ENCODE results near the gene TMEM63A. TPM values are rescaled to one million over a fixed set of nuclear protein-coding genes. Genes with fewer than 3 reads are reported as not detected.

TMEM63A gene
- total and polyA plus RNA-seq, 10 of the 15 experiments (the other 5 are each of a cell fraction or from before 2014, with no cell fraction given): 1.3 to 33.5 (median 15.2) TPM

DNA sequence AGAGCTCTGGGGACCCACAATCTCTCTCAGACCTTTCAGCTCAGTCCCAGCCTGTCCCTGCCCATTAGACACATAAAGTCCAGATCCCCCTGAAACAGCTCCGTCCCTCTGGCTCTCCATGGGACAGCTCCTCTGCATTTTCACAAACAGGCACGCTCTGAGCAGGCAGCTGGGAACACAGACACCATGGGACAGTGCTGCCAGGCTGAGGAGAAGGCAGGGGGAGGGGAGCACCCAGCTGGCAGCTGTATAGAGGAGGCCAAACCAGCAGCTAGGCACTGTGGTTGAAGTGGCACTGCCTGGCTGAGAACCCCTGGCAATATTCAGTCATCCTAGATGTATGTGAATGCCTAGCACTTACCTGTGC, 2.0 kb downstream of the TMEM63A start:
- Histone ChIP-seq H3K9me3 (replicated peaks; ENCODE audit: control insufficient read depth, insufficient read depth, low read length) (no peaks in the 10 kb centered on the region), H3K4me2 (ENCODE audit: control insufficient read depth, insufficient read depth) (peak overlapping the region; percentile 96), H3K4me1 (ENCODE audit: control insufficient read depth, insufficient read depth, low read length) (peaks cover 30% of the 10 kb centered on the region), H3K9ac (ENCODE audit: control insufficient read depth, insufficient read depth, low read length) (peak overlapping the region; percentile 8; the same call in 1 of the 2 replicates), H3K27ac (ENCODE audit: control insufficient read depth, insufficient read depth) (no peak overlapping the region), H2AFZ (ENCODE audit: control insufficient read depth, low read depth, low read length) (no peak overlapping the region), H3K4me3 (peak overlapping the region; percentile 88; the same call in 1 of the 2 replicates), H3K27me3 (replicated peaks in 1 of 2; ENCODE audit: control insufficient read depth in 2 of 2, insufficient read depth in 2 of 2, low read length in 1 of 2) (no peaks in the 10 kb centered on the region), H4K20me1 (ENCODE audit: control insufficient read depth, insufficient read depth) (0 out of 2 replicates have a peak, but pooled peaks cover 3% of the 10 kb centered on the region), H3K36me3 (ENCODE audit: control insufficient read depth in 2 of 2, insufficient read depth in 2 of 2, low read length in 1 of 2) (peaks cover 1 to 2% of the 10 kb centered on the region in 2 experiments; a peak in 3 of 4 replicates), H3K79me2 (ENCODE audit: control insufficient read depth, insufficient read depth, low read length) (peaks cover 30% of the 10 kb centered on the region)
- FAIRE-seq: no peak
- DNase-seq (ENCODE audit: low read depth, low spot score): no peak
- POLR2A ChIA-PET: interaction anchor here (4.9 kb wide), 1 partner anchor 102 kb away, joined by 30 read pairs; the partner anchor contains the start of gene SRP9
- 91% methylated on average over 2 of the region's 2 CpGs for WGBS (ENCODE audit: insufficient coverage, insufficient replicate concordance, low lambda C conversion rate, missing lambda C conversion rate)
- ATAC-seq: no peak
- CTCF ChIA-PET: interaction anchor here (0.5 to 1.4 kb wide), 7 partner anchors 27 to 322 kb away, joined by 3 to 4 read pairs (median 3); no protein-coding TSS in a partner anchor
- intact Hi-C loops (cut with micrococcal nuclease; ENCODE audit: unreplicated experiment) (no loop called here), in situ Hi-C loops (cut with MboI) (no loop called here)
- BruUV-seq (replicated peaks): no TSS peak
- RAD21 ChIA-PET (ENCODE audit: unreplicated experiment): interaction anchor here (2.3 to 3.7 kb wide), 2 partner anchors 67 to 103 kb away, joined by 7 to 37 read pairs; partner anchors contain the start of gene SRP9
- SMC1A ChIA-PET (ENCODE audit: uncharacterized antibody, unreplicated experiment): interaction anchor here (1.4 to 5.1 kb wide), 5 partner anchors 9 to 116 kb away, joined by 3 to 29 read pairs (median 9); partner anchors contain the start of gene SRP9
- TF ChIP-seq, protein P1, sequence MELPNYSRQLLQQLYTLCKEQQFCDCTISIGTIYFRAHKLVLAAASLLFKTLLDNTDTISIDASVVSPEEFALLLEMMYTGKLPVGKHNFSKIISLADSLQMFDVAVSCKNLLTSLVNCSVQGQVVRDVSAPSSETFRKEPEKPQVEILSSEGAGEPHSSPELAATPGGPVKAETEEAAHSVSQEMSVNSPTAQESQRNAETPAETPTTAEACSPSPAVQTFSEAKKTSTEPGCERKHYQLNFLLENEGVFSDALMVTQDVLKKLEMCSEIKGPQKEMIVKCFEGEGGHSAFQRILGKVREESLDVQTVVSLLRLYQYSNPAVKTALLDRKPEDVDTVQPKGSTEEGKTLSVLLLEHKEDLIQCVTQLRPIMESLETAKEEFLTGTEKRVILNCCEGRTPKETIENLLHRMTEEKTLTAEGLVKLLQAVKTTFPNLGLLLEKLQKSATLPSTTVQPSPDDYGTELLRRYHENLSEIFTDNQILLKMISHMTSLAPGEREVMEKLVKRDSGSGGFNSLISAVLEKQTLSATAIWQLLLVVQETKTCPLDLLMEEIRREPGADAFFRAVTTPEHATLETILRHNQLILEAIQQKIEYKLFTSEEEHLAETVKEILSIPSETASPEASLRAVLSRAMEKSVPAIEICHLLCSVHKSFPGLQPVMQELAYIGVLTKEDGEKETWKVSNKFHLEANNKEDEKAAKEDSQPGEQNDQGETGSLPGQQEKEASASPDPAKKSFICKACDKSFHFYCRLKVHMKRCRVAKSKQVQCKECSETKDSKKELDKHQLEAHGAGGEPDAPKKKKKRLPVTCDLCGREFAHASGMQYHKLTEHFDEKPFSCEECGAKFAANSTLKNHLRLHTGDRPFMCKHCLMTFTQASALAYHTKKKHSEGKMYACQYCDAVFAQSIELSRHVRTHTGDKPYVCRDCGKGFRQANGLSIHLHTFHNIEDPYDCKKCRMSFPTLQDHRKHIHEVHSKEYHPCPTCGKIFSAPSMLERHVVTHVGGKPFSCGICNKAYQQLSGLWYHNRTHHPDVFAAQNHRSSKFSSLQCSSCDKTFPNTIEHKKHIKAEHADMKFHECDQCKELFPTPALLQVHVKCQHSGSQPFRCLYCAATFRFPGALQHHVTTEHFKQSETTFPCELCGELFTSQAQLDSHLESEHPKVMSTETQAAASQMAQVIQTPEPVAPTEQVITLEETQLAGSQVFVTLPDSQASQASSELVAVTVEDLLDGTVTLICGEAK (IDR thresholded peaks at IDR 0.05; ENCODE audit: borderline replicate concordance): no peak
- TF ChIP-seq SRF (IDR thresholded peaks at IDR 0.05; ENCODE audit: low read depth in 2 of 2, low read length in 2 of 2) (no peak), PAX8 (IDR thresholded peaks at IDR 0.05) (no peak), CBX3 (IDR thresholded peaks at IDR 0.05; ENCODE audit: borderline replicate concordance, low read depth) (no peak), CHD2 (IDR thresholded peaks at IDR 0.05; ENCODE audit: borderline replicate concordance, low read depth, low read length) (no peak), NFYB (IDR thresholded peaks at IDR 0.05; ENCODE audit: insufficient read depth, low read depth, low read length) (no peak), FOS (IDR thresholded peaks at IDR 0.05; ENCODE audit: borderline replicate concordance, extremely low read depth, insufficient read length) (no peak)
- TF ChIP-seq, protein P2, sequence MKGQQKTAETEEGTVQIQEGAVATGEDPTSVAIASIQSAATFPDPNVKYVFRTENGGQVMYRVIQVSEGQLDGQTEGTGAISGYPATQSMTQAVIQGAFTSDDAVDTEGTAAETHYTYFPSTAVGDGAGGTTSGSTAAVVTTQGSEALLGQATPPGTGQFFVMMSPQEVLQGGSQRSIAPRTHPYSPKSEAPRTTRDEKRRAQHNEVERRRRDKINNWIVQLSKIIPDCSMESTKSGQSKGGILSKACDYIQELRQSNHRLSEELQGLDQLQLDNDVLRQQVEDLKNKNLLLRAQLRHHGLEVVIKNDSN (IDR thresholded peaks at IDR 0.05; ENCODE audit: borderline replicate concordance, extremely low read length, insufficient read depth, low read depth, low read length): no peak
- TF ChIP-seq, protein P3, sequence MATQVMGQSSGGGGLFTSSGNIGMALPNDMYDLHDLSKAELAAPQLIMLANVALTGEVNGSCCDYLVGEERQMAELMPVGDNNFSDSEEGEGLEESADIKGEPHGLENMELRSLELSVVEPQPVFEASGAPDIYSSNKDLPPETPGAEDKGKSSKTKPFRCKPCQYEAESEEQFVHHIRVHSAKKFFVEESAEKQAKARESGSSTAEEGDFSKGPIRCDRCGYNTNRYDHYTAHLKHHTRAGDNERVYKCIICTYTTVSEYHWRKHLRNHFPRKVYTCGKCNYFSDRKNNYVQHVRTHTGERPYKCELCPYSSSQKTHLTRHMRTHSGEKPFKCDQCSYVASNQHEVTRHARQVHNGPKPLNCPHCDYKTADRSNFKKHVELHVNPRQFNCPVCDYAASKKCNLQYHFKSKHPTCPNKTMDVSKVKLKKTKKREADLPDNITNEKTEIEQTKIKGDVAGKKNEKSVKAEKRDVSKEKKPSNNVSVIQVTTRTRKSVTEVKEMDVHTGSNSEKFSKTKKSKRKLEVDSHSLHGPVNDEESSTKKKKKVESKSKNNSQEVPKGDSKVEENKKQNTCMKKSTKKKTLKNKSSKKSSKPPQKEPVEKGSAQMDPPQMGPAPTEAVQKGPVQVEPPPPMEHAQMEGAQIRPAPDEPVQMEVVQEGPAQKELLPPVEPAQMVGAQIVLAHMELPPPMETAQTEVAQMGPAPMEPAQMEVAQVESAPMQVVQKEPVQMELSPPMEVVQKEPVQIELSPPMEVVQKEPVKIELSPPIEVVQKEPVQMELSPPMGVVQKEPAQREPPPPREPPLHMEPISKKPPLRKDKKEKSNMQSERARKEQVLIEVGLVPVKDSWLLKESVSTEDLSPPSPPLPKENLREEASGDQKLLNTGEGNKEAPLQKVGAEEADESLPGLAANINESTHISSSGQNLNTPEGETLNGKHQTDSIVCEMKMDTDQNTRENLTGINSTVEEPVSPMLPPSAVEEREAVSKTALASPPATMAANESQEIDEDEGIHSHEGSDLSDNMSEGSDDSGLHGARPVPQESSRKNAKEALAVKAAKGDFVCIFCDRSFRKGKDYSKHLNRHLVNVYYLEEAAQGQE (IDR thresholded peaks at IDR 0.05; ENCODE audit: low read depth, low read length): no peak
- TF ChIP-seq, protein P4, sequence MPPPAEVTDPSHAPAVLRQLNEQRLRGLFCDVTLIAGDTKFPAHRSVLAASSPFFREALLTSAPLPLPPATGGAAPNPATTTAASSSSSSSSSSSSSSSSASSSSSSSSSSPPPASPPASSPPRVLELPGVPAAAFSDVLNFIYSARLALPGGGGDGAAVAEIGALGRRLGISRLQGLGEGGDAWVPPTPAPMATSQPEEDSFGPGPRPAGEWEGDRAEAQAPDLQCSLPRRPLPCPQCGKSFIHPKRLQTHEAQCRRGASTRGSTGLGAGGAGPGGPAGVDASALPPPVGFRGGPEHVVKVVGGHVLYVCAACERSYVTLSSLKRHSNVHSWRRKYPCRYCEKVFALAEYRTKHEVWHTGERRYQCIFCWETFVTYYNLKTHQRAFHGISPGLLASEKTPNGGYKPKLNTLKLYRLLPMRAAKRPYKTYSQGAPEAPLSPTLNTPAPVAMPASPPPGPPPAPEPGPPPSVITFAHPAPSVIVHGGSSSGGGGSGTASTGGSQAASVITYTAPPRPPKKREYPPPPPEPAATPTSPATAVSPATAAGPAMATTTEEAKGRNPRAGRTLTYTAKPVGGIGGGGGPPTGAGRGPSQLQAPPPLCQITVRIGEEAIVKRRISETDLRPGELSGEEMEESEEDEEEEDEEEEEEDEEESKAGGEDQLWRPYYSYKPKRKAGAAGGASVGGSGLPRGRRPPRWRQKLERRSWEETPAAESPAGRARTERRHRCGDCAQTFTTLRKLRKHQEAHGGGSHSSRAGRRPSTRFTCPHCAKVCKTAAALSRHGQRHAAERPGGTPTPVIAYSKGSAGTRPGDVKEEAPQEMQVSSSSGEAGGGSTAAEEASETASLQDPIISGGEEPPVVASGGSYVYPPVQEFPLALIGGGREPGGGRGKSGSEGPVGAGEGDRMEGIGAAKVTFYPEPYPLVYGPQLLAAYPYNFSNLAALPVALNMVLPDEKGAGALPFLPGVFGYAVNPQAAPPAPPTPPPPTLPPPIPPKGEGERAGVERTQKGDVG (CRISPR knock-in tag; IDR thresholded peaks at IDR 0.05): no peak
